Loucy (cell line): ENCODE results near the gene ZNF208.
"Not testable (repeated sequence)": the region's sequence is repeated elsewhere in the genome, so short reads cannot be mapped to it uniquely, and the experiment has no call there.

ENCODE experiments used
- CTCF ChIP-seq: fragments of 200-600 bp; sonication (generic); conservative IDR thresholded peaks from 2 replicates; pipeline ENCODE4 v1.5.1; 2014; ENCODE audit warnings: mild to moderate bottlenecking, antibody characterized with exemption, low read length
- EZH2phosphoT487 ChIP-seq: fragments of 200-600 bp; IDR thresholded peaks from 2 replicates; pipeline ENCODE4 v1.6.1; 2018; ENCODE audit warnings: antibody characterized with exemption, mild to moderate bottlenecking, moderate library complexity, borderline replicate concordance

GRCh38 chr19:22010437-22011143 is at the start of gene ZNF208:
- TF ChIP-seq CTCF, EZH2phosphoT487: not testable (repeated sequence)
